Neural progenitor cell (in vitro differentiated cells): Measurements from ENCODE around the gene PYGM. TPM values are rescaled to one million over a fixed set of nuclear protein-coding genes. Genes with fewer than 3 reads are reported as not detected.

Experiments used
- DNase-seq: peaks from one replicate; pipeline ENCODE4 v3.0.0-alpha.2; 2016; ENCODE audit warnings: low spot score
- H2AFZ ChIP-seq: fragments of 200-600 bp; sonication (generic); replicated peaks from 2 replicates; pipeline ENCODE4 v1.6.1; 2016; ENCODE audit warnings: antibody characterized with exemption
- H3F3A ChIP-seq: fragments of 200-600 bp; sonication (generic); 2 replicates; pipeline ENCODE4 v1.6.1; 2016; ENCODE audit warnings: antibody characterized with exemption, low read depth
- H3K27ac ChIP-seq: fragments of 200-600 bp; sonication (generic); 2 replicates; pipeline ENCODE4 v1.5.1; 2016; ENCODE audit warnings: mild to moderate bottlenecking
- H3K27me3 ChIP-seq: fragments of 200-600 bp; sonication (generic); 2 replicates; pipeline ENCODE4 v1.6.1; 2016; ENCODE audit warnings: mild to moderate bottlenecking, moderate library complexity
- H3K36me3 ChIP-seq: fragments of 200-600 bp; sonication (generic); 2 replicates; pipeline ENCODE4 v1.5.1; 2016
- H3K4me1 ChIP-seq: fragments of 200-600 bp; sonication (generic); 2 replicates; pipeline ENCODE4 v1.6.1; 2016; ENCODE audit warnings: mixed run types
- H3K4me2 ChIP-seq: fragments of 200-600 bp; sonication (generic); 2 replicates; pipeline ENCODE4 v1.6.1; 2016
- H3K4me3 ChIP-seq: fragments of 200-600 bp; sonication (generic); 2 replicates; pipeline ENCODE4 v1.5.1; 2016
- H3K79me2 ChIP-seq: fragments of 200-600 bp; sonication (generic); 2 replicates; pipeline ENCODE4 v1.6.1; 2016; ENCODE audit warnings: low read depth
- H3K9ac ChIP-seq: fragments of 200-600 bp; sonication (generic); 2 replicates; pipeline ENCODE4 v1.6.1; 2016
- H3K9me3 ChIP-seq: fragments of 200-600 bp; sonication (generic); 2 replicates; pipeline ENCODE4 v1.5.1; 2016; ENCODE audit warnings: low read depth
- H4K20me1 ChIP-seq: fragments of 200-600 bp; sonication (generic); 2 replicates; pipeline ENCODE4 v1.6.1; 2016; ENCODE audit warnings: low read depth
- H3K27ac Mint-ChIP-seq: 3 replicates; pipeline ENCODE4 v1.8.0; 2021; ENCODE audit warnings: mixed read lengths
- H3K27me3 Mint-ChIP-seq: 2 replicates; pipeline ENCODE4 v1.8.0; 2022; ENCODE audit warnings: low read depth, mild to moderate bottlenecking, inconsistent platforms, moderate library complexity, mixed read lengths; ENCODE audit not compliant: insufficient read depth
- H3K36me3 Mint-ChIP-seq: 3 replicates; pipeline ENCODE4 v1.8.0; 2021; ENCODE audit warnings: mixed read lengths
- H3K4me1 Mint-ChIP-seq: 3 replicates; pipeline ENCODE4 v1.8.0; 2021; ENCODE audit warnings: mixed read lengths
- H3K4me3 Mint-ChIP-seq: 3 replicates; pipeline ENCODE4 v1.8.0; 2021; ENCODE audit warnings: mild to moderate bottlenecking, moderate library complexity, mixed read lengths
- H3K9me3 Mint-ChIP-seq: 3 replicates; pipeline ENCODE4 v1.8.0; 2020; ENCODE audit warnings: mixed read lengths
- CTCF ChIP-seq: fragments of 200-600 bp; sonication (generic); IDR thresholded peaks from 2 replicates; pipeline ENCODE4 v1.5.1; 2017; ENCODE audit warnings: antibody characterized with exemption, mild to moderate bottlenecking
- EZH2 ChIP-seq: fragments of 200-600 bp; sonication (generic); IDR thresholded peaks from 2 replicates; pipeline ENCODE4 v1.6.1; 2017; ENCODE audit warnings: antibody characterized with exemption, mild to moderate bottlenecking, moderate library complexity
- EZH2phosphoT487 ChIP-seq: fragments of 200-600 bp; sonication (generic); IDR thresholded peaks from 2 replicates; pipeline ENCODE4 v1.6.1; 2017; ENCODE audit warnings: antibody characterized with exemption
- total RNA-seq: library from RNA; depleted of rRNA; stranded (reverse); fragments of >200 nt; gene quantifications from 2 replicates; pipeline ENCODE4 v1.2.3, GENCODE V29; 2015; ENCODE audit warnings: low replicate concordance

Gene PYGM
- total RNA-seq, 1 donor from 2014 or later = 1.4 TPM

- peaks cover 3% of the 10 kb centered on the region for H3K27me3 Mint-ChIP-seq
- H3K27ac Mint-ChIP-seq = no peak overlapping the region
- Histone ChIP-seq H3K4me2 (no peak overlapping the region), H3K9ac (no peak overlapping the region), H4K20me1 (no peaks in the 10 kb centered on the region), H3K79me2 (no peaks in the 10 kb centered on the region), H3K9me3 (no peaks in the 10 kb centered on the region), H3K27me3 (no peaks in the 10 kb centered on the region), H3K4me1 (no peaks in the 10 kb centered on the region), H2AFZ (no peak overlapping the region), H3K27ac (no peak overlapping the region), H3K36me3 (no peaks in the 10 kb centered on the region), H3F3A (peaks cover 3% of the 10 kb centered on the region), H3K4me3 (no peak overlapping the region)
- H3K36me3 Mint-ChIP-seq = peaks cover 2% of the 10 kb centered on the region
- no peak for DNase-seq
- no peak overlapping the region for H3K4me3 Mint-ChIP-seq
- H3K4me1 Mint-ChIP-seq = peaks cover 2% of the 10 kb centered on the region
- H3K9me3 Mint-ChIP-seq = no peaks in the 10 kb centered on the region
- TF ChIP-seq CTCF (no peak), EZH2 (no peak), EZH2phosphoT487 (no peak)
Observed at GRCh38 chr11:64789331-64790204, 29.8 kb upstream of the PYGM start.

- Histone ChIP-seq H3K4me3 (no peak overlapping the region), H3K79me2 (no peaks in the 10 kb centered on the region), H2AFZ (no peak overlapping the region), H3K4me2 (no peak overlapping the region), H3K36me3 (no peaks in the 10 kb centered on the region), H3K9me3 (no peaks in the 10 kb centered on the region), H3K9ac (no peak overlapping the region), H3K4me1 (no peaks in the 10 kb centered on the region), H4K20me1 (no peaks in the 10 kb centered on the region), H3K27ac (no peak overlapping the region), H3F3A (peaks cover 3% of the 10 kb centered on the region), H3K27me3 (no peaks in the 10 kb centered on the region)
- Mint-ChIP-seq H3K27ac (no peak overlapping the region), H3K4me1 (no peaks in the 10 kb centered on the region), H3K27me3 (peaks cover 3% of the 10 kb centered on the region), H3K4me3 (no peak overlapping the region), H3K9me3 (no peaks in the 10 kb centered on the region), H3K36me3 (no peaks in the 10 kb centered on the region)
- TF ChIP-seq CTCF (no peak), EZH2 (no peak), EZH2phosphoT487 (no peak)
- no peak for DNase-seq
Observed at GRCh38 chr11:64788321-64789215, 28.8 kb upstream of the PYGM start.

- Histone ChIP-seq H3K4me1 (no peaks in the 10 kb centered on the region), H3F3A (peaks cover 3% of the 10 kb centered on the region), H3K27me3 (no peaks in the 10 kb centered on the region), H3K27ac (no peak overlapping the region), H3K9ac (no peak overlapping the region), H3K4me2 (no peak overlapping the region), H3K36me3 (no peaks in the 10 kb centered on the region), H3K9me3 (no peaks in the 10 kb centered on the region), H3K4me3 (no peak overlapping the region), H4K20me1 (no peaks in the 10 kb centered on the region), H3K79me2 (no peaks in the 10 kb centered on the region), H2AFZ (no peak overlapping the region)
- Mint-ChIP-seq H3K27ac (no peak overlapping the region), H3K36me3 (no peaks in the 10 kb centered on the region), H3K9me3 (no peaks in the 10 kb centered on the region), H3K4me1 (no peaks in the 10 kb centered on the region), H3K27me3 (peaks cover 3% of the 10 kb centered on the region), H3K4me3 (no peak overlapping the region)
- DNase-seq = peak; percentile 77
- TF ChIP-seq CTCF (peak; percentile 78), EZH2 (no peak), EZH2phosphoT487 (no peak)
Observed at GRCh38 chr11:64787526-64788320, 27.9 kb upstream of the PYGM start.
